IMR-90 (cell line): ENCODE results near the gene CYFIP2. TPM values are rescaled to one million over a fixed set of nuclear protein-coding genes. Genes with fewer than 3 reads are reported as not detected.

ENCODE experiments used
- ATAC-seq: fragments of 200-7000 bp; cut with Tn5 transposase; 2 replicates; pipeline ENCODE4 v1.9.1; 2020; ENCODE audit warnings: low read depth, mild to moderate bottlenecking, moderate library complexity
- BruUV-seq: library from RNA; stranded (reverse); fragments of 400-500 nt; replicated peaks from 2 replicates; lab custom pipeline; 2021; lab: Mats Ljungman, UMichigan
- CTCF ChIA-PET: fragments of 300-600 bp; formaldehyde crosslinking; extraction: SDS; loops from one replicate; lab custom pipeline; 2021; ENCODE audit warnings: antibody characterized with exemption; lab: Yijun Ruan, JAX
- POLR2A ChIA-PET: fragments of 300-600 bp; sonication (Branson Sonifier 250); formaldehyde crosslinking; loops from one replicate; lab custom pipeline; 2022; ENCODE audit warnings: antibody characterized with exemption; ENCODE audit not compliant: unreplicated experiment; lab: Charles Lee
- DNase-seq: peaks from one replicate; pipeline ENCODE4 v3.0.0; 2013
- H2AFZ ChIP-seq: replicated peaks from 2 replicates; pipeline ENCODE3; 2013; ENCODE audit warnings: low read length, mild to moderate bottlenecking; ENCODE audit not compliant: poor library complexity
- H2AK5ac ChIP-seq: 2 replicates; pipeline ENCODE4 v1.6.1; 2013; ENCODE audit warnings: low read depth, low read length, inconsistent platforms
- H2AK9ac ChIP-seq: replicated peaks from 2 replicates; pipeline ENCODE3; 2013; ENCODE audit warnings: mild to moderate bottlenecking, low read depth, low read length, moderate library complexity; ENCODE audit not compliant: poor library complexity
- H2BK120ac ChIP-seq: 2 replicates; pipeline ENCODE4 v1.6.1; 2013; ENCODE audit warnings: low read depth, low read length, inconsistent platforms
- H2BK15ac ChIP-seq: 3 replicates; pipeline ENCODE4 v1.6.1; 2013; ENCODE audit warnings: low read depth, low read length, inconsistent platforms
- H2BK20ac ChIP-seq: 2 replicates; pipeline ENCODE4 v1.6.1; 2013; ENCODE audit warnings: low read depth, mild to moderate bottlenecking, inconsistent platforms, low read length, moderate library complexity
- H2BK5ac ChIP-seq: 2 replicates; pipeline ENCODE4 v1.6.1; 2013; ENCODE audit warnings: mild to moderate bottlenecking, low read depth, low read length, inconsistent platforms; ENCODE audit not compliant: poor library complexity, severe bottlenecking
- H3K14ac ChIP-seq: replicated peaks from 2 replicates; pipeline ENCODE4 v1.6.1; 2013; ENCODE audit warnings: low read depth, low read length, inconsistent platforms
- H3K18ac ChIP-seq: 2 replicates; pipeline ENCODE4 v1.6.1; 2013; ENCODE audit warnings: low read depth, low read length, control low read depth
- H3K23ac ChIP-seq: 2 replicates; pipeline ENCODE4 v1.6.1; 2013; ENCODE audit warnings: low read depth, low read length, inconsistent platforms
- H3K27ac ChIP-seq: 2 replicates; pipeline ENCODE4 v1.5.1; 2013; ENCODE audit warnings: mild to moderate bottlenecking, control low read depth, low read length; ENCODE audit not compliant: insufficient read depth
- H3K27me3 ChIP-seq: 2 replicates; pipeline ENCODE4 v1.6.1; 2013; ENCODE audit warnings: low read length; ENCODE audit not compliant: control insufficient read depth, insufficient read depth
- H3K36me3 ChIP-seq: 2 replicates; pipeline ENCODE4 v1.6.1; 2013; ENCODE audit warnings: low read length, mixed read lengths; ENCODE audit not compliant: control insufficient read depth, insufficient read depth
- H3K4ac ChIP-seq: 2 replicates; pipeline ENCODE4 v1.6.1; 2013; ENCODE audit warnings: low read depth, low read length, inconsistent platforms
- H3K4me1 ChIP-seq: 2 replicates; pipeline ENCODE4 v1.6.1; 2013; ENCODE audit warnings: low read length, mixed read lengths; ENCODE audit not compliant: control insufficient read depth, insufficient read depth
- H3K4me2 ChIP-seq: 2 replicates; pipeline ENCODE4 v1.6.1; 2013; ENCODE audit warnings: low read depth, mild to moderate bottlenecking, control low read depth, low read length, moderate library complexity
- H3K4me3 ChIP-seq: 2 replicates; pipeline ENCODE4 v1.5.1; 2013; ENCODE audit warnings: low read depth, mild to moderate bottlenecking, control low read depth, low read length, moderate library complexity; ENCODE audit not compliant: insufficient read depth
- H3K56ac ChIP-seq: 2 replicates; pipeline ENCODE4 v1.6.1; 2013; ENCODE audit warnings: low read length, inconsistent platforms; ENCODE audit not compliant: insufficient read depth; ENCODE audit errors: extremely low read depth
- H3K79me1 ChIP-seq, 2 experiments: 2 replicates each; pipeline ENCODE4 v1.6.1; 2013; ENCODE audit warnings: low read length in 2 of 2, inconsistent platforms in 1 of 2, low read depth in 1 of 2
- H3K9ac ChIP-seq: 2 replicates; pipeline ENCODE4 v1.6.1; 2013; ENCODE audit warnings: low read depth, low read length, control low read depth
- H3K9me1 ChIP-seq: 2 replicates; pipeline ENCODE4 v1.6.1; 2013; ENCODE audit warnings: low read length, inconsistent platforms; ENCODE audit not compliant: insufficient read depth
- H3K9me3 ChIP-seq: 2 replicates; pipeline ENCODE4 v1.6.1; 2013; ENCODE audit warnings: low read length; ENCODE audit not compliant: control insufficient read depth, insufficient read depth
- H4K20me1 ChIP-seq: 2 replicates; pipeline ENCODE4 v1.6.1; 2013; ENCODE audit warnings: low read length, inconsistent platforms; ENCODE audit not compliant: insufficient read depth
- H4K5ac ChIP-seq: 2 replicates; pipeline ENCODE4 v1.6.1; 2013; ENCODE audit warnings: mild to moderate bottlenecking, low read depth, low read length, control low read depth
- H4K8ac ChIP-seq, 2 experiments: 2 replicates each; pipeline ENCODE4 v1.6.1; 2013; ENCODE audit warnings: low read depth in 2 of 2, low read length in 2 of 2, control low read depth in 1 of 2, inconsistent platforms in 1 of 2
- H4K91ac ChIP-seq: 2 replicates; pipeline ENCODE4 v1.6.1; 2013; ENCODE audit warnings: low read depth, low read length, inconsistent platforms; ENCODE audit not compliant: insufficient read depth
- BHLHE40 ChIP-seq: fragments of 150-350 bp; IDR thresholded peaks from 2 replicates; pipeline ENCODE4 v1.6.1; 2016; ENCODE audit warnings: mild to moderate bottlenecking, low read depth, low read length
- CHD1 ChIP-seq: IDR thresholded peaks from 2 replicates; pipeline ENCODE4 v1.6.1; 2012; ENCODE audit warnings: low read depth, low read length, improper control_type of control experiment
- CTCF ChIP-seq: conservative IDR thresholded peaks from 2 replicates; pipeline ENCODE4 v1.5.1; 2012; ENCODE audit warnings: mild to moderate bottlenecking, low read depth, low read length, improper control_type of control experiment
- FOS ChIP-seq: fragments of 150-350 bp; IDR thresholded peaks from 2 replicates; pipeline ENCODE4 v1.6.1; 2016; ENCODE audit warnings: low read depth, low read length
- MAFK ChIP-seq: IDR thresholded peaks from 2 replicates; pipeline ENCODE4 v1.6.1; 2012; ENCODE audit warnings: low read depth, low read length, improper control_type of control experiment
- NFE2L2 ChIP-seq: fragments of 150-350 bp; IDR thresholded peaks from 2 replicates; pipeline ENCODE4 v1.6.1; 2016; ENCODE audit warnings: low read depth, mild to moderate bottlenecking, low read length
- POLR2A ChIP-seq: IDR thresholded peaks from 2 replicates; pipeline ENCODE4 v1.6.1; 2012; ENCODE audit warnings: mild to moderate bottlenecking, low read depth, low read length
- RCOR1 ChIP-seq: IDR thresholded peaks from 2 replicates; pipeline ENCODE4 v1.6.1; 2012; ENCODE audit warnings: mild to moderate bottlenecking, low read length, improper control_type of control experiment; ENCODE audit not compliant: insufficient replicate concordance
- WGBS, 2 experiments: methylation state at CpG; one replicate each; pipeline versions ENCODE4 v1.1.5 to v1.1.7; 2013; ENCODE audit warnings: missing lambda C conversion rate in 2 of 2; ENCODE audit not compliant: insufficient read length in 1 of 2; ENCODE audit errors: extremely low coverage in 2 of 2; 5-methylcytosine and 5-hydroxymethylcytosine counted together
- dilution Hi-C: fragments of 300-500 bp; cut with HindIII; formaldehyde crosslinking; loops from one replicate; pipeline ENCODE4 v1.14.3; 2018; ENCODE audit warnings: low sequenced_read_pairs; ENCODE audit not compliant: unreplicated experiment
- in situ Hi-C: fragments of 300-500 bp; cut with MboI; formaldehyde crosslinking; loops from 3 replicates; pipeline ENCODE4 v1.14.3; 2019; ENCODE audit warnings: low sequenced_read_pairs, inconsistent platforms, mixed read lengths
- intact Hi-C: fragments of 100-400 bp; cut with micrococcal nuclease; formaldehyde crosslinking; loops from 2 replicates; pipeline ENCODE4 v1.10.0; 2022
- polyA plus RNA-seq, 3 experiments: library from polyadenylated mRNA; depleted of rRNA; stranded (reverse); fragments of >200 nt; gene quantifications; 2 replicates each; pipeline ENCODE4 v1.2.3, GENCODE V29; 2012; ENCODE audit warnings: low replicate concordance in 1 of 3
- total RNA-seq: library from RNA; depleted of rRNA; stranded (reverse); fragments of >200 nt; gene quantifications from 2 replicates; pipeline ENCODE4 v1.2.3, GENCODE V29; 2012

The CYFIP2 gene
- total and polyA plus RNA-seq, 2 of the 4 experiments (the other 2 are of a cell fraction) = 6.8 to 13.4 TPM

GRCh38 chr5:157292599-157292998 is 26.7 kb downstream of the CYFIP2 start:
- Histone ChIP-seq H3K9me1 (peaks cover 12% of the 10 kb centered on the region; the same call in 1 of the 2 replicates), H3K4me1 (peaks cover 4% of the 10 kb centered on the region; the same call in 1 of the 2 replicates), H3K56ac (no peak overlapping the region), H3K9ac (no peak overlapping the region), H2AFZ (no peak overlapping the region), H3K27ac (no peak overlapping the region), H2BK120ac (no peak overlapping the region), H2BK15ac (no peak overlapping the region), H3K23ac (no peak overlapping the region), H2BK20ac (no peak overlapping the region), H3K27me3 (no peaks in the 10 kb centered on the region), H3K18ac (no peak overlapping the region), H3K9me3 (no peaks in the 10 kb centered on the region), H4K8ac (no peak overlapping the region), H2AK9ac (no peak overlapping the region), H2BK5ac (no peak overlapping the region), H3K4me2 (no peak overlapping the region), H3K4me3 (no peak overlapping the region), H3K79me1 (no peaks in the 10 kb centered on the region), H4K5ac (no peak overlapping the region), H4K20me1 (no peaks in the 10 kb centered on the region), H3K36me3 (no peaks in the 10 kb centered on the region), H4K91ac (no peak overlapping the region), H3K4ac (no peak overlapping the region), H3K14ac (no peak overlapping the region), H2AK5ac (no peak overlapping the region)
- WGBS, 2 experiments = no CpG with 5 or more reads among the region's 3 CpGs
- ATAC-seq = no peak
- ChIA-PET CTCF (no interaction called here), POLR2A (no interaction called here)
- no peak for DNase-seq
- dilution Hi-C loops (no loop called here), intact Hi-C loops (no loop called here), in situ Hi-C loops (no loop called here)
- TF ChIP-seq CTCF (no peak), POLR2A (no peak), MAFK (no peak), BHLHE40 (no peak), NFE2L2 (no peak), CHD1 (no peak), RCOR1 (no peak), FOS (no peak)
- no TSS peak for BruUV-seq
